Panc1 (cell line): ENCODE results near the gene PRMT5. TPM values are rescaled to one million over a fixed set of nuclear protein-coding genes. Genes with fewer than 3 reads are reported as not detected.

Experiments used
- ATAC-seq: fragments of 200-7000 bp; cut with Tn5 transposase; 2 replicates; pipeline ENCODE4 v1.9.1; 2020; ENCODE audit warnings: mild to moderate bottlenecking, moderate library complexity
- BruUV-seq: library from RNA; stranded (reverse); fragments of 400-500 nt; replicated peaks from 2 replicates; lab custom pipeline; 2021; lab: Mats Ljungman, UMichigan
- CTCF ChIA-PET: fragments of 300-600 bp; sonication (Branson Sonifier 250); formaldehyde crosslinking; loops from one replicate; lab custom pipeline; 2022; ENCODE audit warnings: antibody characterized with exemption; lab: Charles Lee
- POLR2A ChIA-PET: fragments of 300-600 bp; sonication (Branson Sonifier 250); formaldehyde crosslinking; loops from one replicate; lab custom pipeline; 2022; ENCODE audit warnings: antibody characterized with exemption; lab: Charles Lee
- DNase-seq: peaks from one replicate; pipeline ENCODE4 v3.0.0-alpha.2; 2010; ENCODE audit warnings: low read depth, low spot score
- H3K27ac ChIP-seq: 2 replicates; pipeline ENCODE4 v1.5.1; 2011; ENCODE audit warnings: mild to moderate bottlenecking, low read length, inconsistent platforms
- H3K27me3 ChIP-seq: fragments of 200-500 bp; sonication (Bioruptor generic); 2 replicates; pipeline ENCODE4 v1.6.0; 2014; ENCODE audit warnings: low read length, inconsistent platforms; ENCODE audit not compliant: control insufficient read depth, insufficient read depth
- H3K36me3 ChIP-seq: fragments of 200-500 bp; sonication (Bioruptor generic); 2 replicates; pipeline ENCODE4 v1.5.1; 2014; ENCODE audit warnings: inconsistent platforms, mild to moderate bottlenecking, low read length, moderate library complexity; ENCODE audit not compliant: control insufficient read depth, insufficient read depth
- H3K4me1 ChIP-seq: 2 replicates; pipeline ENCODE4 v1.5.1; 2011; ENCODE audit warnings: inconsistent platforms, mild to moderate bottlenecking, low read length, moderate library complexity; ENCODE audit not compliant: control insufficient read depth, insufficient read depth
- H3K4me3 ChIP-seq, 2 experiments: 2 replicates each; pipeline ENCODE4 v1.5.1; 2011 to 2012; ENCODE audit warnings: low read depth in 2 of 2, low read length in 2 of 2, mild to moderate bottlenecking in 2 of 2, inconsistent platforms in 1 of 2, moderate library complexity in 1 of 2
- H3K9me3 ChIP-seq: fragments of 200-500 bp; sonication (Bioruptor generic); 2 replicates; pipeline ENCODE4 v1.5.1; 2014; ENCODE audit warnings: low read depth, mild to moderate bottlenecking, inconsistent platforms, low read length, moderate library complexity; ENCODE audit not compliant: control insufficient read depth, insufficient read depth
- POLR2AphosphoS5 ChIP-seq: IDR thresholded peaks from 2 replicates; pipeline ENCODE4 v1.6.1; 2012; ENCODE audit warnings: mild to moderate bottlenecking, low read depth, low read length, moderate library complexity
- REST ChIP-seq, 2 experiments: IDR thresholded peaks; 2 replicates each; pipeline ENCODE4 v1.6.1; 2011 to 2012; ENCODE audit warnings: low read depth in 2 of 2, control low read depth in 1 of 2, low read length in 1 of 2, mild to moderate bottlenecking in 1 of 2, moderate library complexity in 1 of 2; ENCODE audit not compliant: insufficient read depth in 1 of 2
- SIN3A ChIP-seq: IDR thresholded peaks from 2 replicates; pipeline ENCODE4 v1.6.1; 2012; ENCODE audit warnings: low read depth, mild to moderate bottlenecking, low read length, moderate library complexity, borderline replicate concordance; ENCODE audit not compliant: insufficient read depth
- TCF7L2 ChIP-seq: IDR thresholded peaks from 2 replicates; pipeline ENCODE4 v1.6.1; 2011; ENCODE audit warnings: mild to moderate bottlenecking, low read depth, low read length, inconsistent platforms
- in situ Hi-C: cut with HindIII; loops from 2 replicates; pipeline ENCODE4 v1.10.0; 2016; ENCODE audit warnings: low sequenced_read_pairs, low pct_unique_long_range_greater_than_20kb
- intact Hi-C: fragments of 100-400 bp; cut with micrococcal nuclease; formaldehyde crosslinking; loops from one replicate; pipeline ENCODE4 v1.10.0; 2022; ENCODE audit not compliant: unreplicated experiment
- total RNA-seq: library from RNA; stranded (reverse); gene quantifications from one replicate; pipeline ENCODE4 v1.2.1, GENCODE V29; 2021; ENCODE audit not compliant: unreplicated experiment
- TF ChIP-seq, protein P1 (sequence below): fragments of 450-650 bp; IDR thresholded peaks from 2 replicates; pipeline ENCODE4 v1.5.1; 2017; ENCODE audit warnings: mild to moderate bottlenecking

PRMT5 gene
- total RNA-seq, 1 experiment from 2014 or later: 108 TPM

GRCh38 chr14:22886500-22887259 is 42.5 kb downstream of the PRMT5 start:
- H3K27me3 ChIP-seq: no peaks in the 10 kb centered on the region
- BruUV-seq: no TSS peak
- intact Hi-C loops (no loop called here), in situ Hi-C loops (no loop called here)
- CTCF ChIA-PET: interaction anchor here (0.6 to 0.7 kb wide), 2 partner anchors 13 to 14 kb away, joined by 7 to 8 read pairs; no protein-coding TSS in a partner anchor
- TF ChIP-seq POLR2AphosphoS5: peak; percentile 71
- TF ChIP-seq, protein P1, sequence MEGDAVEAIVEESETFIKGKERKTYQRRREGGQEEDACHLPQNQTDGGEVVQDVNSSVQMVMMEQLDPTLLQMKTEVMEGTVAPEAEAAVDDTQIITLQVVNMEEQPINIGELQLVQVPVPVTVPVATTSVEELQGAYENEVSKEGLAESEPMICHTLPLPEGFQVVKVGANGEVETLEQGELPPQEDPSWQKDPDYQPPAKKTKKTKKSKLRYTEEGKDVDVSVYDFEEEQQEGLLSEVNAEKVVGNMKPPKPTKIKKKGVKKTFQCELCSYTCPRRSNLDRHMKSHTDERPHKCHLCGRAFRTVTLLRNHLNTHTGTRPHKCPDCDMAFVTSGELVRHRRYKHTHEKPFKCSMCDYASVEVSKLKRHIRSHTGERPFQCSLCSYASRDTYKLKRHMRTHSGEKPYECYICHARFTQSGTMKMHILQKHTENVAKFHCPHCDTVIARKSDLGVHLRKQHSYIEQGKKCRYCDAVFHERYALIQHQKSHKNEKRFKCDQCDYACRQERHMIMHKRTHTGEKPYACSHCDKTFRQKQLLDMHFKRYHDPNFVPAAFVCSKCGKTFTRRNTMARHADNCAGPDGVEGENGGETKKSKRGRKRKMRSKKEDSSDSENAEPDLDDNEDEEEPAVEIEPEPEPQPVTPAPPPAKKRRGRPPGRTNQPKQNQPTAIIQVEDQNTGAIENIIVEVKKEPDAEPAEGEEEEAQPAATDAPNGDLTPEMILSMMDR: no peak
- TF ChIP-seq REST (IDR thresholded peaks at IDR 0.05; ENCODE audit: insufficient read depth in 1 of 2, low read depth in 2 of 2, low read length in 1 of 2): no peak
- no peak for TF ChIP-seq SIN3A
- TF ChIP-seq TCF7L2: no peak
- peaks cover 5% of the 10 kb centered on the region; the same call in 1 of the 2 replicates for H3K4me1 ChIP-seq
- no peaks in the 10 kb centered on the region for H3K36me3 ChIP-seq
- peak overlapping the region; percentile 53 to 78 for H3K4me3 ChIP-seq
- DNase-seq (no peak), ATAC-seq (peak; percentile 83)
- peak overlapping the region; percentile 75 for H3K27ac ChIP-seq
- POLR2A ChIA-PET: no interaction called here
- no peaks in the 10 kb centered on the region for H3K9me3 ChIP-seq

DNA sequence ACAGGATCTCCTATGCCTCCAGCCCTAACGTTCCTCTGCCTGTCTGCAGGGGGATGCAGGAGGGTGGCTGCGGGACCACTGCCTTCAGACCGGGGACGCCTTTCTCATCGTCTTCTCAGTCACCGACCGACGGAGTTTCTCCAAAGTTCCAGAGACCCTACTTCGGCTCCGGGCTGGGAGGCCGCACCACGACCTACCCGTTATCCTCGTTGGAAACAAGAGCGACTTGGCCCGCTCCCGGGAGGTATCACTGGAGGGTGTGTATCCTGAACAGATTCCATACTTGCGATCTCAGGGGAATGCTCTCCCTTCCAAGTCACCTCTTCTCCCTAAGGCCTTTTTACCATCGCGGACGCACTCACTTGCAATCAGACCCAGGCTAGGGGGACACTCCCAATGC is 43.2 kb downstream of the PRMT5 start:
- ChIA-PET CTCF (no interaction called here), POLR2A (no interaction called here)
- no peak for DNase-seq
- no peak for ATAC-seq
- BruUV-seq: no TSS peak
- Histone ChIP-seq H3K4me3 (peak overlapping the region; percentile 53 to 78), H3K36me3 (no peaks in the 10 kb centered on the region), H3K27ac (no peak overlapping the region), H3K4me1 (peaks cover 5% of the 10 kb centered on the region; the same call in 1 of the 2 replicates), H3K27me3 (no peaks in the 10 kb centered on the region), H3K9me3 (no peaks in the 10 kb centered on the region)
- in situ Hi-C loops (no loop called here), intact Hi-C loops (no loop called here)
- TF ChIP-seq SIN3A (no peak), POLR2AphosphoS5 (no peak), TCF7L2 (no peak), REST (IDR thresholded peaks at IDR 0.05; ENCODE audit: insufficient read depth in 1 of 2, low read depth in 2 of 2, low read length in 1 of 2) (no peak)
- TF ChIP-seq, protein P1: no peak
